H9 (cell line): Measurements from ENCODE around the gene PRRC1. TPM values are rescaled to one million over a fixed set of nuclear protein-coding genes. Genes with fewer than 3 reads are reported as not detected.

Source experiments
- DNase-seq: peaks from one replicate; pipeline ENCODE4 v3.0.0-alpha.2; 2017
- H2AFZ ChIP-seq: one replicate; pipeline ENCODE4 v1.6.1; 2013; ENCODE audit warnings: mild to moderate bottlenecking, low read length, control low read depth, moderate library complexity
- H2AK5ac ChIP-seq: 2 replicates; pipeline ENCODE4 v1.6.1; 2013; ENCODE audit warnings: low read length, control low read depth, mixed read lengths; ENCODE audit not compliant: insufficient read length
- H2BK120ac ChIP-seq: one replicate; pipeline ENCODE4 v1.6.1; 2013; ENCODE audit warnings: low read depth, mild to moderate bottlenecking, low read length, control low read depth, inconsistent platforms; ENCODE audit not compliant: poor library complexity, severe bottlenecking
- H2BK12ac ChIP-seq: 2 replicates; pipeline ENCODE4 v1.6.1; 2013; ENCODE audit warnings: low read length, control low read depth, mixed read lengths, low read depth; ENCODE audit not compliant: insufficient read length
- H2BK15ac ChIP-seq: 2 replicates; pipeline ENCODE4 v1.6.1; 2013; ENCODE audit warnings: low read depth, low read length, control low read depth
- H2BK20ac ChIP-seq: one replicate; pipeline ENCODE4 v1.6.1; 2013; ENCODE audit warnings: low read depth, mild to moderate bottlenecking, low read length, control low read depth, inconsistent platforms; ENCODE audit not compliant: poor library complexity, severe bottlenecking
- H2BK5ac ChIP-seq: 2 replicates; pipeline ENCODE4 v1.6.1; 2013; ENCODE audit warnings: low read length, control low read depth, mixed read lengths; ENCODE audit not compliant: insufficient read length
- H3K14ac ChIP-seq: 2 replicates; pipeline ENCODE4 v1.6.1; 2013; ENCODE audit warnings: low read length, control low read depth; ENCODE audit not compliant: insufficient read depth
- H3K18ac ChIP-seq: 2 replicates; pipeline ENCODE4 v1.6.1; 2013; ENCODE audit warnings: low read depth, mild to moderate bottlenecking, mixed read lengths, low read length, control low read depth; ENCODE audit not compliant: insufficient read length
- H3K23ac ChIP-seq: 2 replicates; pipeline ENCODE4 v1.6.1; 2013; ENCODE audit warnings: low read length, control low read depth, mixed read lengths, low read depth; ENCODE audit not compliant: insufficient read length
- H3K23me2 ChIP-seq: 2 replicates; pipeline ENCODE4 v1.6.1; 2013; ENCODE audit warnings: low read depth, mild to moderate bottlenecking, mixed read lengths, low read length, control low read depth; ENCODE audit not compliant: insufficient read length, poor library complexity, severe bottlenecking
- H3K27ac ChIP-seq: 2 replicates; pipeline ENCODE4 v1.5.1; 2013; ENCODE audit warnings: low read length, control low read depth, mixed read lengths, low read depth; ENCODE audit not compliant: insufficient read length
- H3K27me3 ChIP-seq: 2 replicates; pipeline ENCODE4 v1.6.1; 2013; ENCODE audit warnings: low read length, control low read depth, inconsistent platforms; ENCODE audit not compliant: insufficient read depth
- H3K4ac ChIP-seq: 2 replicates; pipeline ENCODE4 v1.6.1; 2013; ENCODE audit warnings: low read depth, mild to moderate bottlenecking, control low read depth, inconsistent platforms, low read length, moderate library complexity
- H3K4me1 ChIP-seq: 2 replicates; pipeline ENCODE4 v1.6.1; 2013; ENCODE audit warnings: low read length, control low read depth, inconsistent platforms; ENCODE audit not compliant: insufficient read depth
- H3K4me2 ChIP-seq: 2 replicates; pipeline ENCODE4 v1.6.1; 2013; ENCODE audit warnings: low read length, control low read depth, mixed read lengths; ENCODE audit not compliant: insufficient read length, insufficient read depth
- H3K56ac ChIP-seq: 2 replicates; pipeline ENCODE4 v1.6.1; 2013; ENCODE audit warnings: low read depth, mild to moderate bottlenecking, mixed read lengths, low read length, control low read depth; ENCODE audit not compliant: insufficient read length
- H3K79me1 ChIP-seq: 2 replicates; pipeline ENCODE4 v1.6.1; 2013; ENCODE audit warnings: low read depth, mild to moderate bottlenecking, moderate library complexity, low read length, control low read depth, inconsistent platforms; ENCODE audit not compliant: insufficient read depth, poor library complexity, severe bottlenecking
- H3K79me2 ChIP-seq: 2 replicates; pipeline ENCODE4 v1.6.1; 2013; ENCODE audit warnings: low read length, control low read depth, inconsistent platforms; ENCODE audit not compliant: insufficient read depth
- H3K9ac ChIP-seq: 2 replicates; pipeline ENCODE4 v1.6.1; 2013; ENCODE audit warnings: low read length, control low read depth, mixed read lengths; ENCODE audit not compliant: insufficient read length; ENCODE audit errors: extremely low read depth
- H3K9me3 ChIP-seq: one replicate; pipeline ENCODE4 v1.6.1; 2013; ENCODE audit warnings: low read depth, low read length, inconsistent platforms; ENCODE audit not compliant: control insufficient read depth
- H3T11ph ChIP-seq: one replicate; pipeline ENCODE4 v1.6.1; 2013; ENCODE audit warnings: mild to moderate bottlenecking, low read length, control low read depth, inconsistent platforms
- H4K20me1 ChIP-seq: one replicate; pipeline ENCODE4 v1.6.1; 2013; ENCODE audit not compliant: control insufficient read depth, insufficient read length, insufficient read depth
- H4K5ac ChIP-seq: 2 replicates; pipeline ENCODE4 v1.6.1; 2013; ENCODE audit warnings: low read depth, mild to moderate bottlenecking, mixed read lengths, low read length, control low read depth; ENCODE audit not compliant: insufficient read length
- H4K8ac ChIP-seq: replicated peaks from 2 replicates; pipeline ENCODE4 v1.6.1; 2013; ENCODE audit warnings: low read length, control low read depth, mixed read lengths, low read depth; ENCODE audit not compliant: insufficient read length
- H4K91ac ChIP-seq: 2 replicates; pipeline ENCODE4 v1.6.1; 2013; ENCODE audit warnings: low read depth, mild to moderate bottlenecking, moderate library complexity, mixed read lengths, low read length, control low read depth; ENCODE audit not compliant: insufficient read length
- H3K27ac Mint-ChIP-seq, 3 experiments: 2 replicates in 2 of 3; 3 replicates in 1 of 3; pipeline ENCODE4 v1.8.0; 2020 to 2021; ENCODE audit warnings: mixed read lengths in 3 of 3, mild to moderate bottlenecking in 1 of 3, moderate library complexity in 1 of 3
- H3K27me3 Mint-ChIP-seq: 2 replicates; pipeline ENCODE4 v1.8.0; 2021; ENCODE audit warnings: low read depth, mild to moderate bottlenecking, moderate library complexity, mixed read lengths
- H3K36me3 Mint-ChIP-seq, 3 experiments: 2 replicates in 2 of 3; 3 replicates in 1 of 3; pipeline ENCODE4 v1.8.0; 2020 to 2021; ENCODE audit warnings: low read depth in 3 of 3, mixed read lengths in 3 of 3; ENCODE audit not compliant: insufficient read depth in 1 of 3
- H3K4me1 Mint-ChIP-seq, 2 experiments: 2 replicates each; pipeline ENCODE4 v1.8.0; 2020; ENCODE audit warnings: mixed read lengths in 2 of 2
- H3K4me3 Mint-ChIP-seq, 2 experiments: 2 replicates in 1 of 2; 3 replicates in 1 of 2; pipeline ENCODE4 v1.8.0; 2020 to 2021; ENCODE audit warnings: mild to moderate bottlenecking in 2 of 2, mixed read lengths in 2 of 2, moderate library complexity in 1 of 2
- H3K9me3 Mint-ChIP-seq, 2 experiments: 2 replicates in 1 of 2; 3 replicates in 1 of 2; pipeline ENCODE4 v1.8.0; 2020; ENCODE audit warnings: mild to moderate bottlenecking in 2 of 2, mixed read lengths in 2 of 2, moderate library complexity in 1 of 2
- CTCF ChIP-seq: fragments of 200-600 bp; sonication (generic); conservative IDR thresholded peaks from 3 replicates; pipeline ENCODE4 v1.8.0; 2021; ENCODE audit warnings: antibody characterized with exemption, mild to moderate bottlenecking
- WGBS: extraction: QIAGEN DNeasy Blood & Tissue Kit; methylation state at CpG from one replicate; pipeline ENCODE4 v1.1.7; 2013; ENCODE audit warnings: missing lambda C conversion rate, low lambda C conversion rate, mixed read lengths; ENCODE audit not compliant: insufficient read length; ENCODE audit errors: extremely low coverage; 5-methylcytosine and 5-hydroxymethylcytosine counted together
- total RNA-seq: library from RNA; stranded (reverse); gene quantifications from 2 replicates; pipeline ENCODE4 v1.2.1, GENCODE V29; 2021

PRRC1 gene
- total RNA-seq, 1 experiment from 2014 or later: 70.7 TPM

- Histone ChIP-seq H3K14ac (no peak overlapping the region), H2BK15ac (no peak overlapping the region), H4K5ac (no peak overlapping the region), H3K27ac (no peak overlapping the region), H3K23ac (no peak overlapping the region), H2AK5ac (no peak overlapping the region), H3K79me1 (no peaks in the 10 kb centered on the region), H4K8ac (no peak overlapping the region), H4K91ac (no peak overlapping the region), H2BK12ac (no peak overlapping the region), H4K20me1 (no peaks in the 10 kb centered on the region), H2AFZ (no peak overlapping the region), H2BK20ac (no peak overlapping the region), H3K18ac (no peak overlapping the region), H3K9ac (no peak overlapping the region), H3K4me2 (no peak overlapping the region), H2BK5ac (no peak overlapping the region), H3K79me2 (no peaks in the 10 kb centered on the region), H3K4me1 (peaks cover 5% of the 10 kb centered on the region; the same call in 1 of the 2 replicates), H3K56ac (no peak overlapping the region), H2BK120ac (no peak overlapping the region), H3K4ac (no peak overlapping the region), H3K23me2 (no peaks in the 10 kb centered on the region), H3K9me3 (no peaks in the 10 kb centered on the region), H3T11ph (no peak overlapping the region), H3K27me3 (no peaks in the 10 kb centered on the region)
- peak overlapping the region in 1 of 3 experiments; percentile 87; a peak in 1 of 7 replicates for H3K27ac Mint-ChIP-seq
- TF ChIP-seq CTCF: no peak
- H3K4me1 Mint-ChIP-seq: peaks cover 31% of the 10 kb centered on the region in 2 experiments
- no peaks in the 10 kb centered on the region for H3K36me3 Mint-ChIP-seq
- no peaks in the 10 kb centered on the region for H3K27me3 Mint-ChIP-seq
- WGBS: no CpG with 5 or more reads among the region's 5 CpGs
- H3K9me3 Mint-ChIP-seq: no peaks in the 10 kb centered on the region
- no peak for DNase-seq
- H3K4me3 Mint-ChIP-seq: no peak overlapping the region
Observed at GRCh38 chr5:127586066-127586770, 68.8 kb downstream of the PRRC1 start.
